Keratinocyte (primary cell): ENCODE results near the gene MAGEA6. TPM values are rescaled to one million over a fixed set of nuclear protein-coding genes. Genes with fewer than 3 reads are reported as not detected.

ENCODE experiments used
- DNase-seq: peaks from one replicate; pipeline ENCODE4 v3.0.0-alpha.2; 2011; ENCODE audit warnings: low read depth, missing footprints, low spot score
- FAIRE-seq: peaks from 2 replicates; lab custom pipeline; 2011; peaks lifted over from hg19 to GRCh38; lab: Jason Lieb, UNC
- H2AFZ ChIP-seq: 2 replicates; pipeline ENCODE4 v1.6.0; 2012; ENCODE audit warnings: low read length, control low read depth, inconsistent platforms; ENCODE audit not compliant: control insufficient read depth
- H3K27ac ChIP-seq: 2 replicates; pipeline ENCODE4 v1.5.1; 2011; ENCODE audit warnings: low read length; ENCODE audit not compliant: control insufficient read depth, insufficient read depth
- H3K27me3 ChIP-seq: 3 replicates; pipeline ENCODE4 v1.6.0; 2011; ENCODE audit warnings: low read length; ENCODE audit not compliant: control insufficient read depth, insufficient read depth; ENCODE audit errors: extremely low read depth
- H3K36me3 ChIP-seq, 2 experiments: 2 replicates in 1 of 2; 3 replicates in 1 of 2; pipeline ENCODE4 v1.5.1; 2011; ENCODE audit warnings: low read length in 2 of 2, mild to moderate bottlenecking in 1 of 2; ENCODE audit not compliant: control insufficient read depth in 2 of 2, insufficient read depth in 2 of 2; ENCODE audit errors: extremely low read depth in 1 of 2
- H3K4me1 ChIP-seq: 3 replicates; pipeline ENCODE4 v1.5.1; 2011; ENCODE audit warnings: low read length; ENCODE audit not compliant: control insufficient read depth, insufficient read depth; ENCODE audit errors: extremely low read depth
- H3K4me2 ChIP-seq: 3 replicates; pipeline ENCODE4 v1.6.0; 2011; ENCODE audit warnings: low read depth, low read length; ENCODE audit not compliant: control insufficient read depth, insufficient read depth; ENCODE audit errors: extremely low read depth
- H3K4me3 ChIP-seq, 3 experiments: fragments of 200-600 bp in 1 of 3; sonication (generic) in 1 of 3; 2 replicates in 2 of 3; 3 replicates in 1 of 3; pipeline ENCODE4 v1.5.1; 2011 to 2016; ENCODE audit warnings: low read length in 3 of 3, mild to moderate bottlenecking in 3 of 3, control low read depth in 2 of 3, inconsistent platforms in 1 of 3, low read depth in 1 of 3, mixed read lengths in 1 of 3, mixed run types in 1 of 3, moderate library complexity in 1 of 3; ENCODE audit not compliant: control insufficient read depth in 2 of 3, insufficient read depth in 2 of 3; ENCODE audit errors: extremely low read depth in 1 of 3
- H3K79me2 ChIP-seq: 2 replicates; pipeline ENCODE4 v1.6.0; 2012; ENCODE audit warnings: low read length; ENCODE audit not compliant: control insufficient read depth, insufficient read depth
- H3K9ac ChIP-seq: 3 replicates; pipeline ENCODE4 v1.6.0; 2011; ENCODE audit warnings: low read length; ENCODE audit not compliant: control insufficient read depth, insufficient read depth; ENCODE audit errors: extremely low read depth
- H3K9me1 ChIP-seq: 3 replicates; pipeline ENCODE4 v1.6.0; 2011; ENCODE audit warnings: low read length; ENCODE audit not compliant: control insufficient read depth, insufficient read depth; ENCODE audit errors: extremely low read depth
- H3K9me3 ChIP-seq: 2 replicates; pipeline ENCODE4 v1.5.1; 2012; ENCODE audit warnings: low read depth, low read length; ENCODE audit not compliant: control insufficient read depth
- H4K20me1 ChIP-seq: 3 replicates; pipeline ENCODE4 v1.6.0; 2011; ENCODE audit warnings: low read length; ENCODE audit not compliant: control insufficient read depth, insufficient read depth; ENCODE audit errors: extremely low read depth
- CTCF ChIP-seq, 3 experiments: IDR thresholded peaks in 1 of 3; conservative IDR thresholded peaks in 1 of 3; optimal IDR thresholded peaks in 1 of 3; 2 replicates in 2 of 3; 3 replicates in 1 of 3; pipeline versions ENCODE3 to v1.5.1; 2011; ENCODE audit warnings: low read length in 3 of 3, mild to moderate bottlenecking in 3 of 3, moderate library complexity in 2 of 3, control low read depth in 1 of 3, inconsistent platforms in 1 of 3; ENCODE audit not compliant: insufficient read depth in 2 of 3; ENCODE audit errors: extremely low read depth in 1 of 3
- EZH2 ChIP-seq: IDR thresholded peaks from one replicate; pipeline ENCODE4 v1.6.1; 2012; ENCODE audit warnings: inconsistent platforms, mild to moderate bottlenecking, low read length, moderate library complexity
- dilution Hi-C: fragments of 300-500 bp; cut with MboI; formaldehyde crosslinking; loops from one replicate; pipeline ENCODE4 v1.7.0; 2020; ENCODE audit warnings: low sequenced_read_pairs; ENCODE audit not compliant: extremely low pct_ligation_motif_present
- polyA plus RNA-seq, 5 experiments: library from polyadenylated mRNA; depleted of rRNA in 3 of 5; stranded (reverse) in 3 of 5; stranded (forward) in 1 of 5; unstranded in 1 of 5; fragments of >200 nt; gene quantifications; 1 replicate in 1 of 5; 2 replicates in 3 of 5; 3 replicates in 1 of 5; pipeline versions ENCODE4 v1.2.1 to v1.2.3, GENCODE V29; 2011 to 2012; ENCODE audit warnings: missing spikeins in 2 of 5, low read depth in 1 of 5, low replicate concordance in 1 of 5

Gene MAGEA6
- polyA plus RNA-seq, 1 donor (not counting 4 experiments of a cell fraction or from before 2014, with no cell fraction given): not detected

GRCh38 chrX:152810403-152810802 is 40.9 kb upstream of the MAGEA6 start:
- no peaks in the 10 kb centered on the region for H3K4me1 ChIP-seq
- DNase-seq: no peak
- no peak overlapping the region for H3K4me2 ChIP-seq
- no peak for FAIRE-seq
- no peaks in the 10 kb centered on the region for H4K20me1 ChIP-seq
- H3K9me3 ChIP-seq: no peaks in the 10 kb centered on the region
- dilution Hi-C loops: no loop called here
- H2AFZ ChIP-seq: no peak overlapping the region
- no peak overlapping the region for H3K9ac ChIP-seq
- H3K79me2 ChIP-seq: no peaks in the 10 kb centered on the region
- no peak overlapping the region for H3K4me3 ChIP-seq
- H3K27ac ChIP-seq: no peak overlapping the region
- no peaks in the 10 kb centered on the region for H3K36me3 ChIP-seq
- TF ChIP-seq CTCF (optimal IDR thresholded peaks at IDR 0.05 in 1 of 3, IDR thresholded peaks at IDR 0.05 in 1 of 3, conservative IDR thresholded peaks at IDR 0.05 in 1 of 3; ENCODE audit: extremely low read depth in 1 of 3, insufficient read depth in 2 of 3, low read length in 3 of 3) (no peak), EZH2 (no peak)
- no peaks in the 10 kb centered on the region for H3K27me3 ChIP-seq
- no peaks in the 10 kb centered on the region for H3K9me1 ChIP-seq

DNA sequence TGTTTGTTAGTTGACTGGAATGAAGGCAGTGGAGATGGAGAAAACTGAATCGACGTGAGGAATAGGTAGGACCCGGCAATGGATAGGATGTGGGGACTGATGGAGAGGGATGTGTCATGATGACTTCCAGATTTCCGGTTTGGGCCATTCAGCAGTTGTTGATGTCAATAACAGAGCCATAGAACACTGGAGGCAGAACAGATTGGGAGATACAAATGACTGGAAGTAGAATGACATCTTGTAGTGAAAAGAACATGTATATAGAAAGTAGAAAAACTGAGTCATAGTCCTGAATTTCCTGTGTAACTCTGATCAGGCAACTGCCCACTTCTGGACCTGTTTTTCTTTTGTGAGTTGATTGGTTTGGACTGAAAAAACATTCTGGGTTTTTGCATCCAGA is 36.5 kb upstream of the MAGEA6 start:
- Histone ChIP-seq H2AFZ (no peak overlapping the region), H3K4me2 (no peak overlapping the region), H3K27ac (no peak overlapping the region), H3K36me3 (no peaks in the 10 kb centered on the region), H3K79me2 (no peaks in the 10 kb centered on the region), H3K4me1 (no peaks in the 10 kb centered on the region), H3K4me3 (no peak overlapping the region), H3K9me3 (no peaks in the 10 kb centered on the region), H3K27me3 (no peaks in the 10 kb centered on the region), H4K20me1 (no peaks in the 10 kb centered on the region), H3K9ac (no peak overlapping the region), H3K9me1 (no peaks in the 10 kb centered on the region)
- dilution Hi-C loops: no loop called here
- FAIRE-seq (no peak), DNase-seq (no peak)
- TF ChIP-seq EZH2 (no peak), CTCF (optimal IDR thresholded peaks at IDR 0.05 in 1 of 3, IDR thresholded peaks at IDR 0.05 in 1 of 3, conservative IDR thresholded peaks at IDR 0.05 in 1 of 3; ENCODE audit: extremely low read depth in 1 of 3, insufficient read depth in 2 of 3, low read length in 3 of 3) (no peak)
